Left colon (tissue), 2 donors: ENCODE measurements around the gene MITF. TPM values are rescaled to one million over a fixed set of nuclear protein-coding genes. Genes with fewer than 3 reads are reported as not detected.
A peak's percentile ranks its signal among the peaks of the same experiment; 100 is the strongest.

ENCODE experiments used
- ATAC-seq: fragments of 200-7000 bp; cut with Tn5 transposase; one replicate; pipeline ENCODE4 v1.9.1; 2020; ENCODE audit warnings: mild to moderate bottlenecking, moderate library complexity
- DNase-seq, 2 donors: peaks; one replicate each; pipeline ENCODE4 v3.0.0-alpha.2; 2020
- intact Hi-C, 2 donors: fragments of 100-400 bp; cut with DNase I in 1 of 2; cut with micrococcal nuclease in 1 of 2; formaldehyde crosslinking; loops; one replicate each; pipeline versions ENCODE4 v1.11.2 to v1.14.0; 2022; cut with DNase I, micrococcal nuclease
- long read RNA-seq: library from polyadenylated mRNA; unstranded; transcript quantifications from one replicate; pipeline ENCODE4 v2.0.0, GENCODE V29; 2021
- total RNA-seq, 2 donors: library from RNA; stranded (reverse); fragmentation: NEBNext Ultra II Directional; extraction: Animal tissue kit (Norgen Biotek cat#: 25700); gene quantifications; one replicate each; pipeline ENCODE4 v1.2.1, GENCODE V29; 2021
- donor health status: DM: no; HTN: no; CAD: no.
- donor health status: DM: yes; HTN: yes; CAD: no.

MITF gene
- total RNA-seq = 1 to 10 TPM; 3.6 to 9.3 TPM
- long read RNA-seq, full-length matches to known transcripts = 7 of 12 reads
- long read RNA-seq, partial matches to known transcripts = 0 of 12 reads
- long read RNA-seq, other reads (novel, unspliced or antisense) = 5 of 12 reads

- ATAC-seq (peak; percentile 99), DNase-seq (peak; percentile 90 to 91)
- intact Hi-C loops = no loop called here
These were observed at the start of gene MITF for GRCh38 chr3:69739204-69740102. TSS of gene MITF (plus strand) at chr3:69739464. CDS start at chr3:69739598, 134 bp downstream.

- intact Hi-C loops = loop anchor here in 1 of 2 donors (2.0 to 10.0 kb wide), 3 partner anchors 101 to 253 kb away; no protein-coding TSS in a partner anchor
- DNase-seq (no peak), ATAC-seq (no peak)
These were observed 47.4 kb upstream of the MITF start for GRCh38 chr3:69691860-69692259.

DNA sequence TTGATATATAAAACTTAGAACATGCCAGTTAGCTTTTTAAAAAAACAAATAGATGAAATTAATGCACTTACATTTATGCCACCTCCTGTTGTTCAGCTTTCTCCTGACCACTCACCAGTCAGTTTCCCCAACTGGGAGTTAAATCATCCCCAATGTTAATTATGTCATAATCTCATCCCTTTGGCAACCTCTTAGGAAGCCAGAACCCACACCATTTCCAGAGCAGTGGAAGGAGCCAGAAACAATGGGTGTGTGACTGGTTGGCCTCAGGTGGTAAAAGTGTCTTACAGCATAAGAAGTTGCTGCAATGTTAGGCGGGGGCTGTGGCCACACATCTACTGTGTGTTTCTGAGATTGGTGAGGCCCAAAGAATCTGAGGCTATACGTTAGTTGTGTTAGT, 46.5 kb upstream of the MITF start:
- DNase-seq (no peak), ATAC-seq (no peak)
- intact Hi-C loops = loop anchor here in 1 of 2 donors (10.0 kb wide), 2 partner anchors 162 to 252 kb away; no protein-coding TSS in a partner anchor

GRCh38 chr3:69695443-69695842, 43.8 kb upstream of the MITF start:
- intact Hi-C loops = loop anchor here in 1 of 2 donors (10.0 kb wide), 2 partner anchors 159 to 249 kb away; no protein-coding TSS in a partner anchor
- DNase-seq (no peak), ATAC-seq (no peak)

DNA sequence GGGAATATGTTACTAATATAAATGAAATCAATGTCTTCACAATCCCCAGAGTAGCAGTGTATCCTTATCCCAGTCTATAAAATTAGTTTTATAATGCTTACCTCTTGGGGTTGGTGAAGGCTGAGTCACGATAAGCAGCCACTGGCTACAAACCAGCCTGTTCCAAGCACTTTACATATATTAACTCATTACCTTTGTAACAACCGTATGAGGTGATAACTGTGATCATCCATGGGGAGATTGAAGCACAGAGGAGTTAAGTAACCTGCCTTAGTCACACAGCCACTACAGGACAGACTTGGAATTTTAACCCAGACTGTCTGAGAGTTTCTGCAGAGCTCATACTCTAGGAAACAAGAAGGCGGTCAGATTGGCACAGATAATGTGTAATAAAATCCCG, 43.3 kb upstream of the MITF start:
- intact Hi-C loops = loop anchor here in 1 of 2 donors (10.0 kb wide), 2 partner anchors 159 to 249 kb away; no protein-coding TSS in a partner anchor
- ATAC-seq (no peak), DNase-seq (no peak)

- intact Hi-C loops = loop anchor here in 1 of 2 donors (10.0 kb wide), 2 partner anchors 158 to 248 kb away; no protein-coding TSS in a partner anchor
- no peak for DNase-seq
These were observed 42.9 kb upstream of the MITF start for GRCh38 chr3:69696367-69696766.

GRCh38 chr3:69697381-69697780, 41.9 kb upstream of the MITF start:
- ATAC-seq (no peak), DNase-seq (no peak)
- intact Hi-C loops = loop anchor here in 1 of 2 donors (10.0 kb wide), 2 partner anchors 157 to 247 kb away; no protein-coding TSS in a partner anchor

More at GRCh38 chr3:69696367-69696766, 42.9 kb upstream of the MITF start:
- no peak for ATAC-seq

DNA sequence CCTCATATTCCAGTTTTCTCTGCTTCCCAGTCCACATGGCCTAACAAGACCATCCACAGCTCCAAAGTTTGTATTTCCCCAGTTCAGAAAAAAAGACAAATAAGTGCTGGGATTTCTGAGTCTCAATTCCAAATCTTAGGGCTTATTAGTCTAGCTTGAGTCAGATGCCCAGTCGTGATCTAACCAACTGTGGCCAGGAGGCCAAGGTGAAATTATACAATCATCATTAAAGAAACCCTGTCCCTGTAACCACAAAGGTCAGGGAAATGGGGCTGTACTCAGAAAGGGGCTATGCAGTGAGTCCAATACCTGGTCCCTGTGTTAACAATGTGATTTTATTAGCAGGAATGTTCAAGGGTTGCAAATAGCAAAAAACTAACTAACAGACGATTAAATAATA, 40.5 kb upstream of the MITF start:
- intact Hi-C loops = loop anchor here in 1 of 2 donors (10.0 kb wide), 2 partner anchors 156 to 246 kb away; no protein-coding TSS in a partner anchor
- ATAC-seq = no peak

DNA sequence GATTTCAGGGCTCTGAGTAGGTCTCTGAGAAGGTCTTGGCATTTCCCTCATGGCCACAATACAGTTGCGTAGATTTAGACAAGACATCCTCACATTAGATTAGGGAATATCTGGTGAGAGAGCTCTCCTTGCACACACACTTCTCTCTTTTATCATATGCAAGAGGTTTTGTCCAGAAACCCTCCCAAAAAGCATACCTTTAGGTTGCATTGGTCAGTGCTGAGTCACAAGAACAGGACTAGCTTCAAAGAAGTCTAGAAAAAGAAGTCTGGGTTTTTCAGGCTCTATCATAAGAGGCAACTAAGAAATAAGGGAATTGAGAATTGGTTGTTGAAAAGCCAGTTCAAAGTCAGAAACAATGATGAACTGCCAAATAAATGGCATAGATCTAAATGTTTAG, 40.1 kb upstream of the MITF start:
- intact Hi-C loops = loop anchor here in 1 of 2 donors (10.0 kb wide), 2 partner anchors 156 to 246 kb away; no protein-coding TSS in a partner anchor
- DNase-seq = no peak
- no peak for ATAC-seq

More for the DNA sequence above, 40.5 kb upstream of the MITF start:
- no peak for DNase-seq

GRCh38 chr3:69700949-69701348, 38.3 kb upstream of the MITF start:
- DNase-seq (no peak), ATAC-seq (no peak)
- intact Hi-C loops = no loop called here

DNA sequence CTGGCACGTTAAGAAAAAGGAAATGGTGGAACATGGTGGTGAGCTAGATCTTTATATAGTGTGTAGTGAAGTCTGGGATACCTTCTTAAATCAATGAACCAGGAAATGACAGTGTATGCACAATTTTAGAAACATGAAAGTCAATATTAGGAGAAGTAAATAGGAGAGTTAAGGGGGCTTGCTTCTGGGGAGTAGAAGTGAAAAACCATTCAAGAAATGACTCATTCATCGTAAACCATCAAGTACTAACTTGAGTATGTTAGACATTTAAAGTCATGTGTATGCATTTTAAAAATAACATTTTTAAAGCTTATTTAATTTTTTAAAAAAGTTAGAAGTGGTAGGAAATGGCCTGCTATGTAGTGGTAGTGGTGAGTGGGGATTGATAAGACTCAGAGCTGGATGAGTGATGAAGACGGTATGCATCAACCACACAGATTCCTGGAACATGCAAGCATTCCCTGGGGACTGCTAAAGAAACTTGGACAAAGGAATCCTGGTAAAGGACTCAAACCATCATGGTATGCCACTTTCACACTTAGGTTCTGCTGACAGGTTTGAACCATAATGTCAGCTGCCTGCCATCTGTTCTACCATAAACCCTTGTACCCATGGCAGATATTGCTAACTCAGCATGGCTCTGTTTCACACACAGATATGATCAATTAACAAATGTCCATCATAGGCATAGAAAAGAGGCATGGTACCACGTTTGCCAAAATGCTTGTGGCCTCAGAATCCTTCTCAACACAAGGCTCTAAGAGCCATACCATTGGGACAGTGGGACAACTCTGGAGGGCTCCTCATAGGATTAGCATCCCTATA, 28.9 kb upstream of the MITF start:
- intact Hi-C loops = no loop called here
- ATAC-seq (no peak), DNase-seq (no peak)

DNA sequence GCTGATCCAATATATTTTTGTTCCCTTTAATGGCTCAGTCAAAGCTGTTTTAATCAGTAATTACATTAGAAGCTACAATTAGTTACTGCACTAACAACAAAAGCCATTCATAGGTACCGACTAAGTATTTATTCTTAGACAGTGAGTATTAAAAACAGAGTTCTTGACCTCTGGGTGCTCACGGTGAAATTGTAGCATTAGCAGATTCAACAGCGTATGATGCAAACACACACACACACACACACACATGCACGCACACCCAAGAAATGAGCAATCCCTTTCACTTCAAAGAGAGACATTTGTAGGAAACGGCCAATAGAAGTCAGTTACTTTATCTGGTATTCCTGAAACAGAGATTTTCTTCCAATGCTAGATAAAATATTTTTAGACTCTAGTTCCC, 27.0 kb upstream of the MITF start:
- DNase-seq (no peak), ATAC-seq (no peak)
- intact Hi-C loops = no loop called here

- intact Hi-C loops = no loop called here
- no peak for ATAC-seq
- no peak for DNase-seq
These were observed 26.3 kb upstream of the MITF start for GRCh38 chr3:69712933-69713332.

DNA sequence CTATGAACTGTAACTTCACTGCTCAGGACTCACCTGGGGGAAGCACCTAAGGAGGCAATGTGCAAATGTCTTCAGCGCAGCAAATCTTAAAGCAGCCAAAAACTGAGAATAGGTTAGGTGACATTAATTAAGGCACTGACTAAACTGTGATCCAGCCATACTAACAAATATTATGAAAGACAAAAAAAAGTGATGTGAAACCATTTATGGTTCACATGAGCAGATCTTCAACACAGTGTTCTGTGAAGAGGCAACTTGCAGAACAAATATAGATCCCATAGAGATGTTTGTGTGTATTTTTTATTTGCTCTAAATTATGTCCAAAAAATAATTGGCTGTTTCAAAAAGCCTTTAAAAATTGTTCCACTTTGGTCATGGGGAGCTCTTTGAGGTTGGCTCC, 24.1 kb upstream of the MITF start:
- intact Hi-C loops = no loop called here
- no peak for ATAC-seq
- no peak for DNase-seq

GRCh38 chr3:69716119-69716518, 23.1 kb upstream of the MITF start:
- intact Hi-C loops = no loop called here
- ATAC-seq (no peak), DNase-seq (no peak)

DNA sequence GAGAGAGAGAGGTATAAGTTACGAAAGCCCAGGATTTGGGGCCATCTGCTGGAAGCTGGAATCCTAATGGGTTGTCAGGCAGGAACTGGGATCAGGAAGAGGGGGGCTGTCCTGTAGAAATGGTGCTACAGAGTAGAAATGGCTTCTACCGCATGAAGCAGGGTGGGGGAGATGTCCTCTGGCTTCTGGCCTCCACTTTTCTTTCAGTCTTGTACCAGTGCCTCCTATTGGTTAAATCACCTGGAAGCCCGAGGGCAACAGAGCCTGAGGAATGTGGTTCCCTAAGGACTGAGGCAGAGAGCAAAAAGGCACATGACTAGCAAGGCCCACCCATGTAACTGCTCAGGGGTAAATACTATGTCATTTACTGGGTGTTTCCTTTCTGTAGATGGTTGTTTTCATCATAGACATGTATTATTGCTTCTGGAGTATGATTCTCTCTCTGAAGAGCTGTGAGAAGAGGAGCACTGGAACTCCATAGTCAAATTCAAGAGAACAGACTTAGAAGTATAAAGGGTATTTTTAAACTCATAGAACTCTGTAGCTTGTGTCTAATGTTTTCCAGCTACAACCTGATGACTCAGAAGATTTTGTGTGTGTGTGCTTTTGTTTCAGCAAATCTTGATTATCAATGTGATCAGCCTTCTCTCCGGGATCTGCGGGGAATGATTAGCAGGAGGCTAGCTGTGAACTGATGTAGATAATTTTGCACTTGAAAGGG, 20.2 kb upstream of the MITF start:
- no peak for ATAC-seq
- DNase-seq = no peak
- intact Hi-C loops = no loop called here

DNA sequence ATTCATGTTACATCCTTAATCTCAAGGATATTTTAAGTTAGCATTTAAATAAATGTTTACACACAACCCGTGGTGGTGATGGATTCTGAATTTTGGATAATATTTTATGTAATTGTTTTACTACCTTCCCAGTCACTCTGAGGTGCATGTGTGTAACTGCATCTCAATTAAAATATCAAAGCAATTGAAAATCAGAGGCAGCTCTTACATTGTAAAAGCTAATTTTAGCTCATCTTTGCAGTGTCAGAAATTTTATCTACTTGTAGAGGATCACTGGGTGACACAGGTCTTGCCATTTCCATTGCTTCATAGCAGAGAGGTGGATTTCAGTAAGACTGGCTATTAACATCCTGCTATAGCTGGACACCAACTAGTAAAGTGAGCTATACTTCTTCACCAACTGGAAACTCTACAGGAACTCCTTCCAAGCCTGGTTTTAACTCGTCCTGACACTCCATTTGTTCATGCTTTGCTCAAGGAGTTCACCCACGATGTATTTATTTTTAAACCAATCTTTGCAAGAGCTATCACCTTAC, 19.6 kb upstream of the MITF start:
- intact Hi-C loops = no loop called here
- ATAC-seq = no peak
- no peak for DNase-seq

DNA sequence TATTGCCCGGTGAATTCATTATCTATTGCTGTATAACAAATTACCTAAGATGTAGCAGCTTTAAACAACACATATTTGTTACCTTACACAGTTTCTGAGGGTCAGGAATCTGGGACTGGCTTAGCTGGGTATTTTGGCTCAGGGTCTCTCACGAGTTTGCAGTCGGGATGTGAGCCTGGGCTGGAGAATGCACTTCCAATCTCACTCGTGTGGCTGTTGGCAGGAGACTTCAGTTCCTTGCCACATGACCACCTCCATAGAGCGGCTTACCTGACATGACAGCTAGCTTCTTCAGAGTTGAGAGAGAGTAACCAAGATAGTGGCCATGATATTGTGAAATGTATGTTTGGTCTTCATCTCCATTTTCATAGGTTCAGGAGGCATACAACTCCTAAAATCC, 18.4 kb upstream of the MITF start:
- intact Hi-C loops = no loop called here
- no peak for DNase-seq
- no peak for ATAC-seq
